ENCODE data around the gene PSMD12.
"Not testable (repeated sequence)": the region's sequence is repeated elsewhere in the genome, so short reads cannot be mapped to it uniquely, and the experiment has no call there.

PSMD12 gene

GRCh38 chr17:67310406-67310805, 56.0 kb downstream of the PSMD12 start:
- no peak for DNase-seq (ENCODE audit: low spot score)

GRCh38 chr17:67305446-67306235, 60.7 kb downstream of the PSMD12 start:
- not testable (repeated sequence) for DNase-seq (ENCODE audit: low spot score)

- DNase-seq (ENCODE audit: low spot score) = no peak
Observed at GRCh38 chr17:67297454-67297960, 68.9 kb downstream of the PSMD12 start.

- no peak for DNase-seq (ENCODE audit: low spot score)
Observed at GRCh38 chr17:67294451-67295199, 71.8 kb downstream of the PSMD12 start.

GRCh38 chr17:67293251-67294203, 72.8 kb downstream of the PSMD12 start:
- peak; percentile 71 for DNase-seq (ENCODE audit: low spot score)

GRCh38 chr17:67290711-67291291, 75.6 kb downstream of the PSMD12 start:
- no peak for DNase-seq (ENCODE audit: low spot score)

- DNase-seq (ENCODE audit: low spot score) = no peak
Observed at GRCh38 chr17:67290244-67290643, 76.1 kb downstream of the PSMD12 start.

DNA sequence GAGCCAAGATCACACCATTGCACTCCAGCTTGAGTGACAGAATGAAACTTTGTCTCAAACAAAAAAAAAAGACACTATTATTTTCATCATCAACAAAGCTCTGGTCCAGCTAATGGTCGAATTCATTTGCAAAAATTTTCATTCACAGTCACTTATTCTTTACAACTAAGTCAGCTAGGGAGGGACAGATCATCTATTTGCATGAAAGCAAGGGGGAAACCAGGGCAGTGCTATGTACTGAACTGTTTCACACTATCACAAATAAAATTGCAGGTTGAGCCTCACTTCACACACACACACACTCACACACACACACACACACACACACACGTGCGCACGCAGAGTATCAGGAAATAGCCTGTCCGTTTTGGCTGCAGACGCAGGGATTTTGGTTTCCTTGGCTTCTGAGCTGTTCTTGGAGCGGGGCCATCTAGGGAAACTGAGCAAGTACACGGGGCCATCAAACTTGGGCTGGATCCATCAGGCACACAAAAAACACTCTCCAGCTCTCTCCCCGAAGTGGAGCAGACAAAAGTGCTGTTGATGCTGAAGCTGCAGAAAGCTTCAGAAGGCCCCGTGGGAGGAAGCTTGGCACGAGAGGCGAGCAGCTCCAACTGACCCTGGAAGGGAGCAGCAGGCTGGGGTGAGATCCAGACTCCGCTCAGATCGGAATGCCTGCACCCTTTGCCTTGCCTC, 77.0 kb downstream of the PSMD12 start:
- DNase-seq (ENCODE audit: low spot score) = no peak

Data from CD4-positive, alpha-beta T cell treated with Interleukin-6 at 100 ng/mL for 8 hours (primary cell).